ENCODE measurements around the gene CEP44. TPM values are rescaled to one million over a fixed set of nuclear protein-coding genes. Genes with fewer than 3 reads are reported as not detected.

Gene CEP44
- total and polyA plus RNA-seq, 2 experiments from 2014 or later = 7.1 to 23.6 TPM

DNA sequence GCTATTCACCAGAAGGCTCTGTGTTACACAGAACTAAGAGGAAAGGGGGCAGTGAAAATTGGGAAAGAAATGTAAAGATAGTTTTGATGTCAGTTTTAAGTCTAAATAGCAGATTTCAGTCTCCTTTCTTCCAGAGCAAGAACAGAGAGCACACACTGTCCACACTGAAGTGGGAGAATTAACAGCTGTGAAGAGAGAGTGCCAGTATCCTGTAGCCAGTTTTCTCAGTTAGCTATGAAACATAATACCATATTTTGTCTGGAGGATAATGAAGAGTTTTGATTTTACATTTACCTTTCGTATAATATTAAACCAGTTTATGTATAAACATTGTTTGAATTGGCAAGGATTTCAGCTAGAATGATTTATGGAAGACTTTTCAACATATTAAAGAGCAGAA is 35.3 kb upstream of the CEP44 start:
- Histone ChIP-seq H3K4me1 (ENCODE audit: low read depth) (no peaks in the 10 kb centered on the region), H3K36me3 (no peaks in the 10 kb centered on the region), H3K4me3 (no peak overlapping the region), H3K27ac (no peak overlapping the region), H3K27me3 (no peaks in the 10 kb centered on the region), H3K9me3 (ENCODE audit: low read depth) (no peaks in the 10 kb centered on the region)
- no peak for DNase-seq (ENCODE audit: low read depth in 1 of 2, low spot score in 1 of 2)
- TF ChIP-seq, protein P1, sequence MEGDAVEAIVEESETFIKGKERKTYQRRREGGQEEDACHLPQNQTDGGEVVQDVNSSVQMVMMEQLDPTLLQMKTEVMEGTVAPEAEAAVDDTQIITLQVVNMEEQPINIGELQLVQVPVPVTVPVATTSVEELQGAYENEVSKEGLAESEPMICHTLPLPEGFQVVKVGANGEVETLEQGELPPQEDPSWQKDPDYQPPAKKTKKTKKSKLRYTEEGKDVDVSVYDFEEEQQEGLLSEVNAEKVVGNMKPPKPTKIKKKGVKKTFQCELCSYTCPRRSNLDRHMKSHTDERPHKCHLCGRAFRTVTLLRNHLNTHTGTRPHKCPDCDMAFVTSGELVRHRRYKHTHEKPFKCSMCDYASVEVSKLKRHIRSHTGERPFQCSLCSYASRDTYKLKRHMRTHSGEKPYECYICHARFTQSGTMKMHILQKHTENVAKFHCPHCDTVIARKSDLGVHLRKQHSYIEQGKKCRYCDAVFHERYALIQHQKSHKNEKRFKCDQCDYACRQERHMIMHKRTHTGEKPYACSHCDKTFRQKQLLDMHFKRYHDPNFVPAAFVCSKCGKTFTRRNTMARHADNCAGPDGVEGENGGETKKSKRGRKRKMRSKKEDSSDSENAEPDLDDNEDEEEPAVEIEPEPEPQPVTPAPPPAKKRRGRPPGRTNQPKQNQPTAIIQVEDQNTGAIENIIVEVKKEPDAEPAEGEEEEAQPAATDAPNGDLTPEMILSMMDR (IDR thresholded peaks at IDR 0.05; ENCODE audit: low read depth, low read length) = no peak

DNA sequence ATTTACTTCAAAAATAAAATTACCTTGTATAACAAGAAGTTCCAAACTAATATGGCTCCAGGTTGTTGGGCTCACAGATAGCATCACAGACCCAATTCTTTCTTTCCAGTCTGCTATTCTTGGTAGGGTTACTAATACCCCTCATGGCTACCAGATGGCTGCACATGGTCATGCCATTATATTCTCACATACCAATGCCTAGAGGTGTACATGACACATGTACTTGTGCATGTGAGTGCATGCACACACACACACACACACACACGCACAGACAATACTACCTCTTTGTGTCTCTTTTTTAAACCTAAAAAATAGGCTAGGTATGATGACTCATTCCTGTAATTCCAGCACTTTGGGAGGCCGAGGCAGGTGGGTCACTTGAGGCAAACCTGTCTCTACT is 31.3 kb upstream of the CEP44 start:
- H3K4me3 ChIP-seq = no peak overlapping the region
- no peak for DNase-seq (ENCODE audit: low read depth in 1 of 2, low spot score in 1 of 2)
- no peak overlapping the region for H3K27ac ChIP-seq
- H3K36me3 ChIP-seq = no peaks in the 10 kb centered on the region
- no peaks in the 10 kb centered on the region for H3K4me1 ChIP-seq (ENCODE audit: low read depth)
- TF ChIP-seq, protein P1 (IDR thresholded peaks at IDR 0.05; ENCODE audit: low read depth, low read length) = no peak
- H3K27me3 ChIP-seq = no peaks in the 10 kb centered on the region
- no peaks in the 10 kb centered on the region for H3K9me3 ChIP-seq (ENCODE audit: low read depth)

DNA sequence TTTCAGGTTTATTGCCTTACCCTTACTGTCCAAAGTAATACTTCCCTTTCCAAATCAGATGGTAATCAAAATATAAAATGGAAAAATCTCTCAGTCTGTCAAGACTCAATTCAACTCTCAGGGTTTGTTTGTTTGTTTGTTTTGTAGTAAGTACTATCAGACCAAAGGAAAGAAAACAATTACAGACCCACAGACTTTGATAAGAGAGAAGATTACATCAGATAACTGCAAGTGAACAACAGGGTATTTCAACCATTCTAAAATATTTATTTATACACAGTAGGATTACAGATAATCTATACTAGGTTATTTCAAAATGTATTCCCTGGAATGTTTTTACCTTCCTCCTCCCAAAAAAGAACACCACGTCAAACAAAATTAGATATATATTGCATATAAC is 29.1 kb upstream of the CEP44 start:
- H3K9me3 ChIP-seq (ENCODE audit: low read depth) = no peaks in the 10 kb centered on the region
- DNase-seq (ENCODE audit: low read depth in 1 of 2, low spot score in 1 of 2) = no peak
- H3K27me3 ChIP-seq = no peaks in the 10 kb centered on the region
- no peak overlapping the region for H3K27ac ChIP-seq
- H3K4me3 ChIP-seq = no peak overlapping the region
- no peaks in the 10 kb centered on the region for H3K36me3 ChIP-seq
- TF ChIP-seq, protein P1 (IDR thresholded peaks at IDR 0.05; ENCODE audit: low read depth, low read length) = no peak
- H3K4me1 ChIP-seq (ENCODE audit: low read depth) = no peaks in the 10 kb centered on the region

DNA sequence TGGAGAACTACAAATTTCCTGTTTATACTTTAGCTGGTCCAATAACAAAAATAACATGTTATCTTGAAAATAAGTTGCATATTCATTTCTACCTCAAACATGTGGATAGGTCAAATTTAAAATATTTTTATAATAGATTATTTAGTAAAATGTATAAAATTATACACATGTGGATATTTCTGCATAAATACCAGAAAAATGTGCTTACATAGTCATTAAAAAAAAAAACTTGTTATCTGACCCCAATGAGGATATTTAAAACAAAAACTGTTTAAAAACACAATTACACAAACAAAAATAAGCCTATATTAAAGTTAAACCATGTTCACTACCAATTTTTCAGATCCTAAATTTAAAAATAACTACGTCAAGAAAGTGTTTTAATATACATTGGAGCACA is 28.3 kb upstream of the CEP44 start:
- TF ChIP-seq, protein P1 (IDR thresholded peaks at IDR 0.05; ENCODE audit: low read depth, low read length) = no peak
- no peak for DNase-seq (ENCODE audit: low read depth in 1 of 2, low spot score in 1 of 2)
- Histone ChIP-seq H3K9me3 (ENCODE audit: low read depth) (no peaks in the 10 kb centered on the region), H3K27me3 (no peaks in the 10 kb centered on the region), H3K36me3 (no peaks in the 10 kb centered on the region), H3K27ac (no peak overlapping the region), H3K4me1 (ENCODE audit: low read depth) (no peaks in the 10 kb centered on the region), H3K4me3 (no peak overlapping the region)

DNA sequence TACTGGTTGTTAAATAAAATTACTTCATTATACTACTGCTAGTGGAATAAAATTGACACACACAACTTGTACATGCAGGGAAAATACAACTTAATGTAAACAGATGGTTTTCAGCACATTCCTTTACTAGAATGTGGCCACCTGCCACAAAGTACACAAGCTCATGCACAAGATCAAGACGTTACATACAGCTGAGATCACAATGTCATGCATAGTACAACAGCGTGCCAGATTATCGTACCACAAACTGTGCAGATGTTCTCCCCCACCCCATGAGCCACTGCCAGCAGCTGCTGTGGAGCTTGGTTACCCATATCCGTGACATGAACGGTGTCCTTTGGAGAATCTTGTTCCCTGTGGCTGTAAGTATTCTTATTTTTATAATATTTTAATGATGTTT is 27.9 kb upstream of the CEP44 start:
- DNase-seq (ENCODE audit: low read depth in 1 of 2, low spot score in 1 of 2) = peak in 1 of 2 donors; percentile 85
- Histone ChIP-seq H3K27ac (no peak overlapping the region), H3K27me3 (no peaks in the 10 kb centered on the region)

More for the DNA sequence above, 27.9 kb upstream of the CEP44 start:
- H3K4me1 ChIP-seq (ENCODE audit: low read depth) = no peaks in the 10 kb centered on the region
- H3K9me3 ChIP-seq (ENCODE audit: low read depth) = no peaks in the 10 kb centered on the region
- TF ChIP-seq, protein P1 (IDR thresholded peaks at IDR 0.05; ENCODE audit: low read depth, low read length) = no peak
- H3K4me3 ChIP-seq = no peak overlapping the region
- no peaks in the 10 kb centered on the region for H3K36me3 ChIP-seq

Data from cardiac muscle cell (in vitro differentiated cells and primary cell).